ENCODE measurements around the gene SAMD10.
"Not testable (repeated sequence)": the region's sequence is repeated elsewhere in the genome, so short reads cannot be mapped to it uniquely, and the experiment has no call there.

Gene SAMD10

DNA sequence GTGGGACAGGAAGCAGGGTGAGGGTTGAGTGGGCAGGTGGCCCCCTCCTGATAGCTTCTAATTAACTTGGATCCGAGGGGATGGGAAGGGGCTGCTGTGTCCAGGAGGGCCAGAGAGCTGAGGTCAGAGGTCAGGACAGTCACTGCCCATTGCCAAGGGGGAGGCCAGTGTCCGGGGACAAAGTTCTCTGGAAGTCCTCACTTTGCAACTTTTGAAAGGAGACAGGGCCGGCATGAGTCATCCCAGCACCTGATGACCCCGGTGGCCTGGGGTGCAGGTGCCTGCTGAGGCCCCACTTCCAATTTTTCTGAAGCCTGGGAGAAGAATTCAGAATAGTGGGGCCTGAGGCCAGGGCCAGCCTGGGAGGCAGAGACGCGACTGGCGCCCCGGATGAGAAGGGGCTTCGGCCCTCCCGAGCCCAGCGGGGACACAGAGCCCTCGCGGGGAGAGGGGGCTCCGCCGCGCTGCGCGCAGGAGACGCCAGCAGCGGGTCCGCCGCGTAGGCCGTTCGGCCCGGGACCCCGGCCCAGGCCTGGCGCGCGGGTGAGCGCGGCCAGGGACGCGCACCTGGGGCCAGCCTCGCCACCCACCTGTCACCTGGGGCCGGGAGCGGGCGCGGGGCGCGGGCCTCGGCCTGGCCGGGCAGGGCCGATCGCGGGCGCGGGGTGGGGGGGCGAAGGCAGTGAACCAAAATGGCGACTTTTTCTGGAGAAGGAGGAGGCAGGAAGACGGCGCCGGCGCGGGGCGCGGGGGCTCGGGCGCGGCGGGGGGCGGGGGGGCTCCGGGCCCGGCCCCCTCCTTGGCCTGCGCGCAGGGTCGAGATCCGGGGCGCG is 10.3 kb downstream of the SAMD10 start:
- no peak for DNase-seq (ENCODE audit: low read depth in 3 of 3)

DNA sequence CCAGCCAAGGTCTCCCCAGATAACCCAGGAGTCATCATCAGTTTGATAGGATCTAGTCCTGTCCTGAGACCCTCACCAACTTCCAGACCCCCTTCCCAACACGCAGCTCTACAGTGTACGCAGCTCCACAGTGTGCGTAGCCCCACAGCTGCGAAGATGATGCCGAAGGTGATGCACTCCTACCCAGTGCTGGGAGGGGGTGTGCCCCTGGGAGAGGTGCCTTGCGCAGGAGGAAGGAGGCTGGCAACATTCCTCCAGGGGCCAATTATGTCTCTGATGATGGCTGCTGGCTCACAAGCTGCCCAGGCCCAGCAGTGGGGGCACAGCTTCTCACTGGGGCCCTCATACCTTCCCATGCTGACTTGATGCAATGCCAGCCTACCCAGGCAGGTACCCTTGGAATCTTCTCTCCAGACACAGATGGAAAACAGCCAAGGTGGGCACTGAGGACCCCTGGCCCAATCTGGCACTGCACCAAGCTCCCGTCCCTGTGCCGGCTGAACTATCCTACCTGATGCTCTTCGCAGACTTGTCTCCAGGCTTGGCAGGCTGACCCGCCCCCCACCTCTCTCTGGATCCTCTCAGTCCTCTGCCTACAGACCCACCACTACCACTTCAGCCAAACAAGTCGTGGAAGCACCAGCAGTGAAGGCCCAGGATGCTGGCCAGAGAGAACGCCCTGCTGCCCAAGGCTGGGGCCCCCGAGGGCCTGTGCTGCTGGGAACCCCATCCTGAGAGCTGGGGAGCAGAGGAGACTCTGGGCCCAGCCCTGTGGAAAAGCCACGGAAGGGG is 11.1 kb downstream of the SAMD10 start:
- no peak for DNase-seq (ENCODE audit: low read depth in 3 of 3)

DNA sequence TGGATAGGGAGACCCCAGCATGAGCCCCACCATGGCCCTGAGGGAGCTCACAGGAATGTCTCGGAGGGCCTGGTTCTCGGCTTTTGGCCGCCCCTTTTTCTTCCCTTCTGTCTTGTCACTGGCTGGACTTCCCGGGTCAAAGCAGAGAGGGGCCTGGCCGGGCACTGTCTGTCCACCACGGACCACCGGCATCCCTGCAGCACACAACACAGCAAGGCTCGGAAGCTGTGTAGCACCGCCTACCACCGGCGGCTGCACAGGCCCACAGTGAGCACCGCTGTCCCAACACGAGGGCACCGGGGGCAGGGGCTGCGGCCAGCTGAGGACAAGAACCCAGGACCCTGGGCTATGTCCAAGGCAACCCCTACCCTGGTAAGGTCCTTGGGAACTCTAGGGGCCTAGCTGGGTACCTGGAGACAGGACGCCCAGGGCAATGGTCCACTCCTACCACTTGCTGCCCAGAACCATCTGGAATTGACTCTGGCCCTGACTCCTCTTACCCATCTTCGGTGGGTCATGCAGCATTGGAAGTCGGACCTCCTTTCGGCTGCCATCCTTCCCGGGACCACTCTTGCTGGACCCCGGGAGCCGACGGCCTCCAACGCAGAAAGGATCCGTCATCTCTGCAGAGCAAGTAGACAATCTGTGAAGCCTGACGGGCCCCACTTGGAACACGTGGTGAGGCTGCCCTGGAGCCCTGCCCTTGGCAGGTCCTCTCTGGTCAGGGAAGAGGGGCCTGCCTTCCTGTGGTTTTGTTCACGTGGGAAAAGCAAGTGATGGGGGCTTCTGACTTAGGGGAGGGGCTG is 11.9 kb downstream of the SAMD10 start:
- DNase-seq (ENCODE audit: low read depth in 3 of 3): no peak

DNA sequence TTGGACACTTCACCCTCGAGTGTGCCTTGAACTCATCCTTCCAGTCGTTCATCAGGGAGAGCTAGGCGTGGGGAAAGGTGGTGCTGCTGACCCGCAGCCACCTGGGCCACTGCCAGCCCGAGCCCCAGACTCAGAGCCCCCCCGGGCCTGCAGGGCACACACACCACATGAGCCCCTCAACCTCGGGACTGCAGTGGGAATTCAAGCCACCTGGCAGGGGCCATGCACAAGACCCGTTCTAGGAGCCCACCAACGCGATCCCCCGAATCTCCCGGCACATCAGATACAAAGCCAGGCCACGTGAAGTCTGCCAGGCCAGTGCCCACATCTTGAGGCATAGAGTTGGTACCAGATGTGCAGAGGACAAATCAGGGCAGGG is 12.5 kb downstream of the SAMD10 start:
- DNase-seq (ENCODE audit: low read depth in 3 of 3): no peak

DNA sequence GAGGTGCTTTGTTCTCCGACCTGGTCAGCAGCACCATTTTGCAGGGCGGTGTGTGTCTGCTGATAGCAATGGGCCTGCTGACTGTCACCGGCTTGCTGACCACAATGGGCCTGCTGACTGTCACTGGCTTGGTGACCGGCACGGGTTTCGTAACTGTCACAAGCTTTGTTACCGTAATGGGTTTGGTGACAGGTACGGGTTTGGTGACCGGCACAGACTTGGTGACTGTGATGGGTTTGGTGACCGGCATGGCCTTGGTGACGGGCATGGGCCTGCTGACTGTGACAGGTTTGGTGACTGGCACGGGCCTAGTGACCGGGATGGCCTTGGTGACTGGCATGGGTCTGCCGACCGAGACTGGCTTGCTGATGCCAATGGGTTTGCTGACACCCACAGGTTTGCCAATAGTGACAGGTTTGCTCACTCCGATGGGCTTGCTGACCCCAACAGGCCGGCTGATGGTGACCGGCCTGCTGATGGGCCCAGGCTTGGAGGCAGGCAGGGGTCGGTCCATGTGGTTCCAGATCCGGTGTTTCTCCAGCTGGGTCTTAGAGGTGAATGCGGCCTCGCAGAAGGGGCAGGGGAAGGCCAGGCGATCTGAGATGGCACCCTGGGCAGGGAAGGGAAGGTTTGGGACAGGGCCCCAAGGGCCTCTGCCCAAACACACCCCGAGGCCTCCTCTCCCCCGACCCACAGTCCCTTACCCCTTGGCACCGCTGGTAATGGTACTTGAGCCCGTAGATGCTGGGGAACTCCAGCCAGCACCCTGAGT is 13.1 kb downstream of the SAMD10 start:
- DNase-seq (ENCODE audit: low read depth in 3 of 3): no peak

DNA sequence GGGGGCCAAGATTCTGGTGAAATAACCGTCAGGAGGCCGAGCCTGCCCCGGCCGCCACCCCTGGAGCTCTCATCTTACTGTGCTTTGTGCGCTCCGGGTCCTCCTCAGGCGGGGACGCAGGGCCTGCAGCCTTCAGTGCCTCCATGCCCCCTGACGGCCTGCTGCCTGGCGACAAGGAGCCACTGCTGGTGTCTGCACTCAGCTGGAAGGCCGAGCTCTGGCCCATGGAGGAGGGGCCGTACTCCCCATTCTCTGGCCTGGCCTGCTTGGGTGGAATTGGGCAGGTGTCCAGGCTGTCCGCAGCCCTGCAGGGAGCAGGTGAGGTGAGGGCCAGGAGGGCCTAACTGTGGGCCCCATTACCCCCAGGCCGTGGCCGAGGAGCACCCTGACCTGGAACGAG is 15.0 kb downstream of the SAMD10 start:
- no peak for DNase-seq (ENCODE audit: low read depth in 3 of 3)

DNA sequence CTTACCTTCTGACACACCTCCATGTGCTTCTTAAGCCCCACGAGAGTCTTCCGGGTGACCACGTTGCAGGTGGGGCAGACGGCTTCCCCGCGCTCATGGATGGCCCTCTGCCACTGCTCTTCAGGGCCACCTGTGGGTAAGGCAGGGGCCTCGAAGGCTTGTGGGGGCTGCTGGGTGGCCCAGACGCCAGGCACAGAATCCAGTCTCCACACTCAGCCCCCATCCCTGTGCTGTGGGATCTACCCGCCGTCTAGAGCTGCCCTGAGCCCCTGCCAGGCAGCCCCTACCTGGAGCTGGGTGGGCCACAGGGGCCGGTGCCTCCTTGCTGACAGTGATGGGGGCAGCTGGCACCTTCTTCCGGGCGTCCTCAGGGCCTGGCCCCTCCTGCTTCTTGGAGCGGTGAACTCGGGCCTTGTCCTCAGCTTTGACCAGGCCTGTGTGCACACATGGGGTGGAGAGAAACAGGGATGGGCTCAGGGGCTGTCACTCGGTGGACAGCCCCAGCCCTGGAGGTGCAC is 15.6 kb downstream of the SAMD10 start:
- no peak for DNase-seq (ENCODE audit: low read depth in 3 of 3)

DNA sequence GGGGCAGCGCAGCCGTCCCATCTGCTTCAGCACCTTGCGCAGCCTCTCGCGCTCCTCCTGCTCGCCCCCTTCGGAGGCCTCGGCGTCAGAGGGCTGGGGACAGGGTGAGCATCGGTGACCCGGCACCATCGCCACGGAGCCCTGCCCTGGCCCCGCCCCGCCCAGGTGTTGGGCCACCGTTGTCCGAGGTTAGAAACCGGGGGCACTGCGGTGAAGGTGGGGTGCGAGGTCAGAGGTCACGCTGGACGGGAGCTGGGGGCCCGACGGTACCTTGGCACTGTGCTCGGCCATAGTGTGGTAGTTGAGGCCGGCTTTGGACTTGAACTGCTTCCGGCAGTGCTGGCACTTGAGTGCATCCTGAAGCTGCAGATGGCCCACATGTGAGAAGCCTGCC is 16.1 kb downstream of the SAMD10 start:
- no peak for DNase-seq (ENCODE audit: low read depth in 3 of 3)

DNA sequence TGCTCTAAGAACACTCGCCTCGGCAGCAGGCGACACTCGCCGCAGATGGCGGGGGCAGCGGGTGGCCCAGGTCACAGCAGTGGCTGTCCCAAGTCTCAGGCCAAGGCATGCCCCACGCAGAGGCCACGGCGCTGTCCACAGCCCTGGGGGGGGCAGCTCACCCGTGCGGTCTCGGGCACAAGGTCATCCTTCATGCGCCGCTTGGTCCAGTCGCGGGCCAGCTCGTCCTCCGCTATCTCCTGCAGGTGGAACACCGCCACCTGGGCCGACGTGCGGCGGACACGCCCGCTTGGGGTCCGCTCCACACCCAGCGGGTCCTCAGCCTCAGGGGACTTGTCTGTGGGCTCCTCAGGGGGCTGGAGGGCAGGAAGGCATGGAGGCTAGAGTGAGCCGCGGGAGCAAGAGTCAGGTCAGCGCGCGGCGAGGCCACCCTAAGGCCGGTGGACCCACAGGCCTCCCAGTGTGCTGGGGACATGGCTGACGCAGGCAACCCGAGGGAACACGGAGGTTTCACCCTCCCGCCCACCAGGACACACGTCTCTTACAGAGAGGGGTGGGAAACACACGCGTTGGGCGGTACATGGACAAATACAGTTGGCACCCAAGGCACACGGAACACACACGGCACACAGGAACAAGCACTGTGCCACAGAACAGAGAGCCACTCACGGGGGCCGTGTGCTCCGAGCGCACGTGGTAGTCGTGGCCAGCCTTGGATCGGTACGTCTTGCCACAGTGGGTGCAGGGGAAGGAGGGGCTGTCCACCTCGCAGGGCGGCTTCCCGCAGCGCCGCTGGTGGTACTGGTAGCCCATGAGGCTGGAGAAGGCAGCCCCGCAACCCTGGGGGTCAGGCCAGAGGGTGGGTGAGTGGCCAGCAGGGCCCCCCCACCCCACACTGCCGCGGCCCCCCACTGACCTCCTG is 16.8 kb downstream of the SAMD10 start:
- DNase-seq (ENCODE audit: low read depth in 3 of 3): no peak

DNA sequence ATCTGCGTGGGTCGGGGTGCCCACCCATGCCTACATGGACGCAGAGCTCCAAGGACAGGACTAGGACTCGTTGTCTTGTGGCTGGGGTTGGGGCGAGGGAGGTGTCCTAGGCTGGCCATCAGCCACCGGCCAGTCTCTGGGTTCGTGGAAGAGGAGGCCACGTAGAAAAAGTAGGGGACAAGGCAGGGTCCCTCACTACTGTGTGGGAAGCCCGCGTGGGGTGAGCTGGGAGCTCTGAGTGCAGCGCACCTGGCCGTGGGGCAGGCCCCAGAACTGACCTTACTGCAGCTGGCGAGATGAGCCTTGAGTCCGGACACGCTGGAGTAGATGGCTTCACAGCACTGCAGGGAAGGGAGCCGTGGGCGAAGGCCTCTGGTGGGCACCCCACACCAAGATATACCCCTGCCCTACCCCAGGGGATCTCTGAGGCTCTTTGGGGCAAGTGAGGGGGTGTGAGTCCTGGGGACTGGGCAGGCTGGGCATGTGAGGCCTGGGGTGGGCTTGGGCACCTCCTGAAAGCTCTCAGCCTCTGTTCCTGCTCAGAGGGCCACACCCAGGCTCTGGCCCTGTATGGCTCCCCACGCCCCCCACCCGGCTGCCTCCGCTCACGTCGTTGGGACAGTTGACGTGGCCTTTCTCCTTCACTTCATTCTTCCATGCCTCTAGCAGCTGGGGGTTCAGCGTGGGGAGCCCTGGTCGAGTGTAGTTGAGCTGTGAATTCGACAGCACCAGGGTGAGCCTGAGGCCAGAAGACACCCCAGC is 17.6 kb downstream of the SAMD10 start:
- no peak for DNase-seq (ENCODE audit: low read depth in 3 of 3)

DNA sequence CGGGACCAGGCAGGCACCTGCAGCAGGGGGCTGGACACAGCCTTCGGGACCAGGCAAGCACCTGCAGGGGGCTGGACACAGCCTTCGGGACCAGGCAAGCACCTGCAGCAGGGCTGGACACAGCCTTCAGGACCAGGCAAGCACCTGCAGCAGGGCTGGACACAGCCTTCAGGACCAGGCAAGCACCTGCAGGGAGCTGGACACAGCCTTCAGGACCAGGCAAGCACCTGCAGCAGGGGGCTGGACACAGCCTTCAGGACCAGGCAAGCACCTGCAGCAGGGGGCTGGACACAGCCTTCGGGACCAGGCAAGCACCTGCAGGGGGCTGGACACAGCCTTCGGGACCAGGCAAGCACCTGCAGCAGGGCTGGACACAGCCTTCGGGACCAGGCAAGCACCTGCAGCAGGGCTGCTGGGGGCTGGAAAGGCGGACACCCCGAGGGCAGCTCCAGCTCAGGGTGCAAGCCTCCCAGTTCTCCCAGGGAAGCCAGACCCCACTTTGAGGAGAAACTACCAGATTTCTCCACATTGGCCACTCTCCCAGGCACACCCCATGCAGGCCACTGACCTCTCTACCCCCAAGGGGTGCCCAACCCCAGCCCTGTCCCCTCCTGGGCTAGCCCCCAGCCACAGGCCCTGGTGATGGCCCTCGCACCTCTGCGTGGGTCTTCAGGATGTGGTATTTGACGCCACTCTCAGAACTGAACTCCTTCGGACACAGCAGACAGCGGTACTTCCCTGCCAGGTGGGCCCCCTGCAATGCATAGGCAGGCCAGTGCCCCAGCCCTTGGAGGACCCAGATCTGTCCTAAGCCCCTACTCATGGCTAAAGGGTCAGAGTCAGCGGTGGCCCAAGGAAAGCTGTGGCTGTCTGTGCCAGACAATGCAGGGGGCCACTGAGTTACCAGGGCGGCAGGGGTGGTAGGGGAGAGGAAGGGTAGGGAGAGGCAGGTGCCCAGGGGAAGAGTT is 18.5 kb downstream of the SAMD10 start:
- not testable (repeated sequence) for DNase-seq (ENCODE audit: low read depth in 3 of 3)

DNA sequence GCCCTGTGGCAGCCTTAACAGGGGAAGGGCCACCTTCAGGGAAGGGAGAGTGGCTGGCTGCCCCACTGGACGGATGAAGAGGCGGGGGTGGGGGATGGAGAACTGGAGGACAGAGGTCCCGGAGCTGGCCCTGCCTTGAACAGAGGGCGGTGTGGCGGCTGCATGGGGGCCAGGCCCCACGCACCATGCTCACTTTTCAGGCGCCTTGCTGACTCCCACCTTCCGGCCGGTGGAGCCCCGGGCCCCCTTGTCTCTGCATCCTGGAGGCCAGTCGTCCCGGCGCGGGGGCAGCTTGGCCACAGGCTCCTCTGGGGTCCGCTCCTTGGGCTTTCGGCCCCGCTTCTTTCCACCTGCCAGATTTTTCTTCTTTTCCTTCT is 19.8 kb downstream of the SAMD10 start:
- DNase-seq (ENCODE audit: low read depth in 3 of 3): no peak

DNA sequence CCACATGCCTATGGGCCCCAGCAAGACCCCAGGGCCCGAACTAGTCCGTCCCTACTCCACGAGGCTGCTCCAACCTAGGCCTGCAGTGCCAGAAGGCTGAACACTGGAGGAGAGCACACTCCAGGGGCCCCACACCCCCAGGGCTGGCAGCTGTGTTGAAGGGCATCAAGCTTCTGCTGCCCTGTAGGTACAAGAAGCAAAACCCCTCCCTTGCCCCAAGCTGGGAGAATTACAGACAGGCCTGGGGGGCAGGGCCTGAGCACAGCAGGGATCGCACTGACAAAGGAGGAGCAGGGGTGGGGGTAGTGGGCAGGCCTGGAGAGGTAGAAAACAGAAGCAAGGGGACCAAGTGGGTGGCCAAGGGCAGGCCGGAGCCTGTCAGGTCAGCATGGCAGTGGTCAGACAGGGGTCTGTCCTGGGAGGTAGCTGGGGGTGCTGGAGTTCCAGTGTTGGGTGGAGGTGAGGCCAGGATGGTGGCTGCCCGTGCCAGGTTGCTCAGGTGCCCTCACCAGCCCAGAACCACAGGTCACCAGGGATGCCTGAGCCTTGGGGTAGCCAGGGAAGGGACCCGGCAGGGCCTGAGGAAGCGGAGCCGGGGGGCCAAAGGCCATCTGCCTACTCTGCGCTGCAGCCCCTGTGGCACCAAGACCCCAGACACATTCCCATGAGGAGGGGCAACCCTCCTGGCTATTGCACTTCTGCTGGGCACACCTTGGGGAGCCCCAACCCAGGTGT is 20.3 kb downstream of the SAMD10 start:
- no peak for DNase-seq (ENCODE audit: low read depth in 3 of 3)

DNA sequence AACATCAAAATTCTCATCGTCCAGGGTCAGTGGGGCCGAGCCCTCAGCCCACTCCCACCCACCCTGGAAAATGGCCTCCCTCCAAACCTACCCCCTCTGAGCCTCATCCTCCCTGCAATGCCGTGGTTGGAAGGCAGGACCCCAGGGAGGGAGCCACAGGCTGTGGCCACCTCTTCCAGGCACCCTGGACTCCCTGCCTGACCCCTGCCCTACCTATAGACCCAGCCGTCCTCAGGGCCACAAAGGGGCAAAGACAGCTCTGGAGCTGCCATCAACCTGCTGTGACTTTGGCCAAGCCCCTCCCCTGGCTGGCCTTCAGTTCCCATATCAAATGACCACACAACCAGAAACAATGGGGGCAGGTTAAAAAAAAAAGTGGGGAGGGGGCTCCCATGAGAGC is 21.0 kb downstream of the SAMD10 start:
- no peak for DNase-seq (ENCODE audit: low read depth in 3 of 3)

DNA sequence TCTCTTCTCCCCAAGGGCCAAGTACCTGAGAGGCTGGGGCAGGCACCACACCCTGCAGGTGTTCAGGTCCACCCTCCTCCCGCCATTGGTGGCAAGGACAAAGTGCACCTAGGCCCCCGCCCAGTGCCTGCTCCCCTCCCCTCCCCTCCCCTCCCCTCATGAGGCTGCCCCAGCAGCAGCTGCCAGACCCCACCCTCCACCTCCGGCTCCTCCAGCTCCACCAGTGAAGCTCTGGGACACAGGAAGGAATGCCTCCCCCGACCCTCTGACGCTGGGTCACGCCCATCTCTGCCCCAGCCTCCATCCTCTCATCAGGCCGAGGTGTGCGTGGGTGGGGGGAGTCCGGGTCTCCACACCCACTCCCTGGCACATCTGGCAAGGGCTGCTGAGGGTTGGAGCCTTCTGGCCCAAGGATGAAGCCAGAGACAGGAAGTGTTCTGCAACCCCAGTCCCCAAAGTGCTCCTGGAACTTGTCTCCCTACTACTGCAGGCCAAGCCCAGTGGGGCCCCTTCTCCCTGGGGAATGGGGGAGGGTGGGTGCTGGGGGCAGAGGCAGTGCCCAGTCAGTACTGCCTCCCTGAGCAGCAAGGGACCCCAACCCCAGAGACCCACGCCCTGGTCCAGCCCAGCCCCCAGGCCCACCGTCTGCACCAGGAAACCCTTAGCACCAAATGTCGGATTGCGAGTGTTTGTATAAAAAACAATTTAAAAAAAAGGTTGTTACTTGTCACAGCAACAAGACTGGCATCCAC is 21.6 kb downstream of the SAMD10 start:
- no peak for DNase-seq (ENCODE audit: low read depth in 3 of 3)

DNA sequence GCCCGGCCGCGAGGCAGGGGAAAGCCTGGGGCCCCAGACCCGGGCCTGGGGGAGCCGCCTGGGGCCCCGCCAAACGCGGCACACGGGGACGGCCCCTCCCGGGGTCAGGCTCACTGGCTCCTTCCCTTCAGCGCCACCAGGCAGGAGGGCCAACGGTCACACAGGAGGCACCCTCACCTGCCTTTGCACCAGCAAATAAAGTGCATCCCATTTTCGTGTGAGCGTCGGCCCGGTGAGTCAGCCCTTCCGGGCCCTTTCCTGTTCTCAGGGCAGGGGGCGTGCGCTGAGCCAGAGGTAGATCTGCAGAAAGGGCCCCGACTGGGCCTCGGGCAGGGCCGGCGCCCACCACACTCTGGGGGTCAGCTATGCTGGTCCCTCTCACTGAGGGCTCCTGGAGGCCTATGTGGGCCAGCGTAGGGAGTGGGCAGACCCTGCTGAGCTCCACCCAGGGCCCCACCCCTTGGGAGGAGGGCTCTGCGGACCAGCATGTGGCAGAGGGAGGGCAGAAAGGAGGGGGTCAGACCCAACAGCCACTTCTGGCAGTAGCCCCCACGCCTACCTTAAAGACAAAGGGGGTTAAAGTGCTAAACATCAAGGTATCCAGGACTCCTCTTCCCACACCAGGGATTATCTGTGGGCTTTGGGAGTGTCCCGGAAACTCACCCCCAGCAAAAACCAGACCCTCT is 22.3 kb downstream of the SAMD10 start:
- peak in 2 of 3 donors; percentile 51 to 70 for DNase-seq (ENCODE audit: low read depth in 3 of 3)

Data from stimulated activated CD4-positive, alpha-beta T cell treated with anti-CD3 and anti-CD28 coated beads, TNF-alpha, amount 100 ng/mL, for 48 hours (primary cell).